Lower lobe of right lung (tissue), 2 donors: ENCODE data around the gene PRR5L. TPM values are rescaled to one million over a fixed set of nuclear protein-coding genes. Genes with fewer than 3 reads are reported as not detected.

Experiments
- ATAC-seq, 2 donors: fragments of 200-7000 bp; cut with Tn5 transposase; one replicate each; pipeline ENCODE4 v1.9.1; 2020 to 2022; ENCODE audit warnings: mild to moderate bottlenecking in 2 of 2, moderate library complexity in 2 of 2
- DNase-seq: peaks from one replicate; pipeline ENCODE4 v3.0.0-alpha.2; 2020
- H3K27ac ChIP-seq: fragments of 200-600 bp; one replicate; pipeline ENCODE4 v1.8.0; 2022
- H3K27me3 ChIP-seq: fragments of 200-600 bp; one replicate; pipeline ENCODE4 v1.8.0; 2022; ENCODE audit warnings: low read depth
- H3K36me3 ChIP-seq: fragments of 200-600 bp; one replicate; pipeline ENCODE4 v1.8.0; 2022; ENCODE audit warnings: mild to moderate bottlenecking
- H3K4me1 ChIP-seq: fragments of 200-600 bp; one replicate; pipeline ENCODE4 v1.8.0; 2022
- H3K4me3 ChIP-seq: fragments of 200-600 bp; one replicate; pipeline ENCODE4 v1.8.0; 2022; ENCODE audit warnings: mild to moderate bottlenecking
- H3K9me3 ChIP-seq: fragments of 200-600 bp; one replicate; pipeline ENCODE4 v1.8.0; 2022
- intact Hi-C: fragments of 100-400 bp; cut with DNase I; formaldehyde crosslinking; loops from one replicate; pipeline ENCODE4 v1.11.0; 2022
- total RNA-seq: library from RNA; stranded (reverse); fragmentation: NEBNext Ultra II Directional; extraction: Animal tissue kit (Norgen Biotek cat#: 25700); gene quantifications from one replicate; pipeline ENCODE4 v1.2.1, GENCODE V29; 2021
- TF ChIP-seq, protein P1 (sequence below): fragments of 200-600 bp; IDR thresholded peaks from one replicate; pipeline ENCODE4 v1.8.0; 2022; ENCODE audit warnings: antibody characterized with exemption, mild to moderate bottlenecking
- donor health status: DM: no; HTN: yes; CAD: no; lungs with severe emphysema.

Gene PRR5L
- total RNA-seq, 1 donor from 2014 or later = 24.9 TPM

DNA sequence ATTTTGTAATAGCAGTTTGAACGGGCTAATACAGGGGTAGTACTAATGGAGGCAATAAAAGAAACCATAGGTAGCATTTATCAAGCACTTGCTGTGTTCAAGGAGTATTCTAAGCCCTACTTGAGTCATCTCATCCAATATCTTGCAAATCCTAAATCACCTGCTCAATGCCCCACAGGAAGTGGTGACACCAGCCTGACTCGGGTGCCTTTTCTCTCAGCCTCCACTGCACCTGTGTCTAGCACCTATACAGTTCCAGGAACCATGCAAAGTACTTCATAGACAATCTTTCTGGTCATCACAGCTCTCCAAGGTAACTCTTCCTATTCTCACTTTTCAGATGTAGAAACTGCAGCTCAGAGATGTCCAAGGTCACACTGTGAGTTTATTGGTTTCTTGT lies 98.0 kb downstream of the PRR5L start:
- intact Hi-C loops = no loop called here
- TF ChIP-seq, protein P1, sequence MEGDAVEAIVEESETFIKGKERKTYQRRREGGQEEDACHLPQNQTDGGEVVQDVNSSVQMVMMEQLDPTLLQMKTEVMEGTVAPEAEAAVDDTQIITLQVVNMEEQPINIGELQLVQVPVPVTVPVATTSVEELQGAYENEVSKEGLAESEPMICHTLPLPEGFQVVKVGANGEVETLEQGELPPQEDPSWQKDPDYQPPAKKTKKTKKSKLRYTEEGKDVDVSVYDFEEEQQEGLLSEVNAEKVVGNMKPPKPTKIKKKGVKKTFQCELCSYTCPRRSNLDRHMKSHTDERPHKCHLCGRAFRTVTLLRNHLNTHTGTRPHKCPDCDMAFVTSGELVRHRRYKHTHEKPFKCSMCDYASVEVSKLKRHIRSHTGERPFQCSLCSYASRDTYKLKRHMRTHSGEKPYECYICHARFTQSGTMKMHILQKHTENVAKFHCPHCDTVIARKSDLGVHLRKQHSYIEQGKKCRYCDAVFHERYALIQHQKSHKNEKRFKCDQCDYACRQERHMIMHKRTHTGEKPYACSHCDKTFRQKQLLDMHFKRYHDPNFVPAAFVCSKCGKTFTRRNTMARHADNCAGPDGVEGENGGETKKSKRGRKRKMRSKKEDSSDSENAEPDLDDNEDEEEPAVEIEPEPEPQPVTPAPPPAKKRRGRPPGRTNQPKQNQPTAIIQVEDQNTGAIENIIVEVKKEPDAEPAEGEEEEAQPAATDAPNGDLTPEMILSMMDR = no peak
- no peak for ATAC-seq

DNA sequence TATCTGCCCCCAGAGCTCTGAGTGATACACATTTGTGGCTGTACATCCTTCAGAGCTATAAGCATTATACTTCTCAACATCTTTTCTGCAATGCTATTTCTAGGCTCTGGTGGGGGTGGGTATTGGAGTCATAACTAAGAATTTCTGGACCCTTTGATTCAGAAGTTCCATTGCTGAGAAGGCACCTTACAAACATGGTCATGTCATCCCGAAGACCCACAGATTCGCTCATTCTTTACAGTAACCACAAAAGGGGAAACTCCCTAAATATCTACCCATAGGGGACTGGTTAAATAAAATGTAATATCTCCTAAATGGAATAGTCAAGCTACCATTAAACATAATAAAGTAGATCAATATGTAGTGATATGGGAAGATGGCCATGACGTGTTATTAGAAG lies 98.8 kb downstream of the PRR5L start:
- H3K36me3 ChIP-seq = peaks cover 26% of the 10 kb centered on the region
- H3K4me1 ChIP-seq = peaks cover 41% of the 10 kb centered on the region
- H3K27me3 ChIP-seq = no peaks in the 10 kb centered on the region
- TF ChIP-seq, protein P1 = no peak
- no peaks in the 10 kb centered on the region for H3K9me3 ChIP-seq
- H3K4me3 ChIP-seq = no peak overlapping the region
- DNase-seq = no peak
- ATAC-seq = no peak
- H3K27ac ChIP-seq = no peak overlapping the region
- intact Hi-C loops = no loop called here

More for the DNA sequence above, 98.0 kb downstream of the PRR5L start:
- no peak overlapping the region for H3K27ac ChIP-seq
- no peaks in the 10 kb centered on the region for H3K27me3 ChIP-seq
- no peaks in the 10 kb centered on the region for H3K9me3 ChIP-seq
- H3K36me3 ChIP-seq = peaks cover 26% of the 10 kb centered on the region
- no peak for DNase-seq
- H3K4me3 ChIP-seq = no peak overlapping the region
- peaks cover 39% of the 10 kb centered on the region for H3K4me1 ChIP-seq

DNA sequence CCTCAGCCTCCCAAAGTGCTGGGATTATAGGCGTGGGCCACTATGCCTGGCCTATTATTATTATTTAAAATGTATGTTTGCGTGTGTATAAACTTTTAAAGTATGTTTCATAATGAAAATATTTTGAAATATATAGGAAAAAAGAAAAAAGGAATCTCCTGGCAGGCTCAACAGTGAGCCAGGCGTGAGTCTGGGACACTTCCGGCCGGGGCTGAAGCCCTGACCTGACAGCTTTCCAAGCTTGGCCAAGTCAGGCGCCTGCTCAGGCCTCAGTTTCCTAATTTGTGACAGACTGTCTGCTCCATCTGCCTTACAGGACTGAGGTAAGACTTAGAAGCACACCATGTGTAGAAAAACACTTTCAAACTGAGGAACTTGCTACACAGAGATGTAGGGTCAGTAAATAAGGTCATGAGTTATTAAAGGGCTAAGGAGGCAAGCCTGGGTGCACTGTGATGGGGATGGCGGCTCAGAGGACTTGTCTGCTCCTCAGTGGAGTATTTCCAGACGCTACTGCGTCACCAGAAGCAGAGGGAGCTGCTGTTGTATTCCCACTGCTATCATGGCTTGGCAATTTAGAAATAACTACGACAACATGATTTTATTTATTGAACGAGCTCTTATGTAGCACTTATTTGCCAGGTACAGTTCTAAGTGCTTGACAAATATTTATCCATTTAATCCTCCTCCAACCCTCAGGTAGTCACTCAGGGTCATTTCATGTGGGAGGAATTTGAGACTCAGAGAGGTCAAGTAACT lies 100.1 kb downstream of the PRR5L start:
- Histone ChIP-seq H3K36me3 (peaks cover 28% of the 10 kb centered on the region), H3K27me3 (no peaks in the 10 kb centered on the region), H3K4me3 (no peak overlapping the region), H3K9me3 (no peaks in the 10 kb centered on the region), H3K4me1 (peaks cover 39% of the 10 kb centered on the region), H3K27ac (peak overlapping the region; percentile 11)
- TF ChIP-seq, protein P1 = no peak
- peak; percentile 78 to 92 for ATAC-seq
- intact Hi-C loops = no loop called here
- peak; percentile 51 for DNase-seq

DNA sequence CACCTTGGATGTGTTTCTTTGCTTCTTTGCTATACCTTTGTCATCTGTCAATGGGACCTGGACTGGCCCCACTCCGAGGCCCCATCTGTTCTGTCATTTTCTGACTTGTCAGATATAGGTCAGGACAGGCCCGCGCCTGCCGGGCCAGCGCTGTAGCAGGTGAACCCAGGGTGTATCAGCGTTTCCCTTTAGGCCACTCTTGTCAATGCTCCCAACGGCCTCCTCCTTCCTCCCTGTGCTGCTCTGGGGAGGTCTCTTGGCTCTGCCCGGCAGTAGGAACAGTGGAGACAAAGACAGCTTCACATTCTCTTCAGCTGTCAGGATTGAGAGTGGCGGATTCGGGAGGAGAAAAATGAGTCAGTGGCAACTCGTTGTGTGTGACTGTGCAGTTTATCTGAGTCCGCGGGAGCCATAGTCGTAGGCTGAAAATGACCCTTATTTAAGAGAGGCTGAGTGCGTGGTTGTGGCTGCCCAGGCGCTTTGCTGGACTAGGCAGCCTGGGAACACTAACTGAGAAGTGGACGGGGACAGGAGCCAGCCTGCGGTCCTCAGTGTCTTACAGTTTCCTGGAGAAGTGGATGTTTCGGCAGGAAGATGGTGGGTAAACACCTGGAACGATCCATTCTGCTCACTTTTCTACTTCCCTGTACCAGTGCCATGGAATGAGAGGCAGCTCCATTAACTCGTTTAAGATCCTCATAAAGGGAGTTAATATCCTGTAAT lies 102.3 kb downstream of the PRR5L start:
- intact Hi-C loops = no loop called here
- H3K9me3 ChIP-seq = no peaks in the 10 kb centered on the region
- ATAC-seq = peak; percentile 33 to 45

DNA sequence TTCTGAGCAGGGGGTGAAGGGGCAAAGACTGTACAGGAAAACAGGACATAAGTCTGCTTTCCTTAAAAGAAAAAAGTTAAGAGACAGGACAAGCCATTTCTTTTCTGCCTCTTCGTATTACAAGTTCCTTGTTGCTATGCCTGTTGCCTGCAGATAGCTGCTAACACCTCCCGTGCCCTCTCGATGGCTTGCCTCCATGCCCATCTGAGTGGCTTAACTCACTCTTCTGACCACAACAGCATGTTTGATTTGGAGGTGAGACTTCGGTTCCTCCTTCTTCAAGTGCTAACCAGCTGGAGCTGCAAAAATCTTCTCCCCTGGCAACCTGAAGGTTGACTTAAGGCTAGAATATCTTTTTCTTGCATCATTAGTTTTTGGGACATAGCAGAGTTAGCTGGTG lies 103.1 kb downstream of the PRR5L start:
- Histone ChIP-seq H3K4me3 (no peak overlapping the region), H3K4me1 (peaks cover 31% of the 10 kb centered on the region), H3K27me3 (no peaks in the 10 kb centered on the region), H3K27ac (no peak overlapping the region), H3K36me3 (peaks cover 50% of the 10 kb centered on the region), H3K9me3 (no peaks in the 10 kb centered on the region)
- intact Hi-C loops = no loop called here
- ATAC-seq = peak in 1 of 2 donors; percentile 42
- TF ChIP-seq, protein P1 = no peak
- DNase-seq = no peak

More for the DNA sequence above, 102.3 kb downstream of the PRR5L start:
- DNase-seq = peak; percentile 53
- H3K27me3 ChIP-seq = no peaks in the 10 kb centered on the region
- H3K27ac ChIP-seq = peak overlapping the region; percentile 18
- H3K4me3 ChIP-seq = no peak overlapping the region
- H3K36me3 ChIP-seq = peaks cover 47% of the 10 kb centered on the region
- peaks cover 31% of the 10 kb centered on the region for H3K4me1 ChIP-seq
- TF ChIP-seq, protein P1 = no peak
